OCI-LY1 (cell line): Measurements from ENCODE around the gene USP38.

Experiments
- H2AFZ ChIP-seq: fragments of 200-600 bp; sonication (generic), shearing (Covaris generic); 2 replicates; pipeline ENCODE4 v1.6.0; 2014; ENCODE audit warnings: antibody characterized with exemption, mild to moderate bottlenecking, low read length
- H3F3A ChIP-seq: fragments of 200-600 bp; sonication (generic), shearing (Covaris generic); 2 replicates; pipeline ENCODE4 v1.6.0; 2014; ENCODE audit warnings: mild to moderate bottlenecking, antibody characterized with exemption, low read length, moderate library complexity; ENCODE audit not compliant: insufficient read depth
- H3K27ac ChIP-seq: fragments of 200-600 bp; sonication (generic); 2 replicates; pipeline ENCODE4 v1.5.1; 2014; ENCODE audit warnings: low read length, mixed run types, mild to moderate bottlenecking, low read depth; ENCODE audit not compliant: poor library complexity, severe bottlenecking
- H3K27me3 ChIP-seq: fragments of 200-600 bp; sonication (generic); 2 replicates; pipeline ENCODE4 v1.6.0; 2014; ENCODE audit warnings: antibody characterized with exemption, mild to moderate bottlenecking, low read length, moderate library complexity; ENCODE audit not compliant: insufficient read depth
- H3K36me3 ChIP-seq: fragments of 200-600 bp; sonication (generic); 2 replicates; pipeline ENCODE4 v1.6.1; 2014; ENCODE audit warnings: mild to moderate bottlenecking, antibody characterized with exemption, low read length, moderate library complexity, mixed read lengths; ENCODE audit not compliant: insufficient read depth
- H3K4me1 ChIP-seq: fragments of 200-600 bp; sonication (generic); 2 replicates; pipeline ENCODE4 v1.5.1; 2014; ENCODE audit warnings: mild to moderate bottlenecking, low read length, moderate library complexity; ENCODE audit not compliant: insufficient read depth, severe bottlenecking
- H3K4me2 ChIP-seq: fragments of 200-600 bp; sonication (generic), shearing (Covaris generic); 2 replicates; pipeline ENCODE4 v1.6.1; 2014; ENCODE audit warnings: low read length
- H3K4me3 ChIP-seq: fragments of 200-600 bp; sonication (generic); 2 replicates; pipeline ENCODE4 v1.5.1; 2014; ENCODE audit warnings: low read length, low read depth, mild to moderate bottlenecking, mixed read lengths; ENCODE audit not compliant: poor library complexity, severe bottlenecking
- H3K79me2 ChIP-seq: fragments of 200-600 bp; shearing (Covaris generic); 2 replicates; pipeline ENCODE4 v1.6.1; 2016; ENCODE audit warnings: mixed run types, low read length, mixed read lengths; ENCODE audit not compliant: insufficient read depth
- H3K9ac ChIP-seq: fragments of 200-600 bp; sonication (generic), shearing (Covaris generic); 2 replicates; pipeline ENCODE4 v1.6.1; 2014; ENCODE audit warnings: mild to moderate bottlenecking, low read length, mixed read lengths
- H3K9me2 ChIP-seq: fragments of 200-600 bp; sonication (generic), shearing (Covaris generic); 2 replicates; pipeline ENCODE4 v1.6.1; 2014; ENCODE audit warnings: low read depth, mild to moderate bottlenecking, low read length, mixed read lengths
- H3K9me3 ChIP-seq: fragments of 200-600 bp; shearing (Covaris generic); 2 replicates; pipeline ENCODE4 v1.6.1; 2014; ENCODE audit warnings: low read length, mixed read lengths
- H4K20me1 ChIP-seq: fragments of 200-600 bp; sonication (generic), shearing (Covaris generic); 2 replicates; pipeline ENCODE4 v1.6.0; 2016; ENCODE audit warnings: mild to moderate bottlenecking, low read length; ENCODE audit not compliant: insufficient read depth
- CTCF ChIP-seq: fragments of 200-600 bp; sonication (generic), shearing (Covaris generic); IDR thresholded peaks from 2 replicates; pipeline ENCODE4 v1.5.1; 2017; ENCODE audit warnings: mild to moderate bottlenecking, antibody characterized with exemption, low read length, moderate library complexity, mixed read lengths
- EZH2 ChIP-seq: fragments of 200-600 bp; sonication (generic), shearing (Covaris generic); IDR thresholded peaks from 2 replicates; pipeline ENCODE4 v1.8.0; 2017; ENCODE audit warnings: borderline replicate concordance, mixed run types, mild to moderate bottlenecking, antibody characterized with exemption, low read length, moderate library complexity, mixed read lengths

Gene USP38

GRCh38 chr4:143184503-143185252, at the start of gene USP38:
USP38 (plus strand) TSS chr4:143184917; CDS start chr4:143185451, 534 bp downstream.
- Histone ChIP-seq H3K4me1 (peaks cover 56% of the 10 kb centered on the region), H3K9me2 (no peaks in the 10 kb centered on the region), H3K4me3 (peak within 1 kb of the TSS; percentile 88), H4K20me1 (no peaks in the 10 kb centered on the region), H3K9ac (peak within 1 kb of the TSS; percentile 93), H3K27ac (peak within 1 kb of the TSS; percentile 61), H3K27me3 (no peaks in the 10 kb centered on the region), H3K36me3 (peaks cover 13% of the 10 kb centered on the region; the same call in 1 of the 2 replicates), H3F3A (no peaks in the 10 kb centered on the region), H3K9me3 (no peaks in the 10 kb centered on the region), H3K4me2 (peak within 1 kb of the TSS; percentile 93), H2AFZ (no peak within 1 kb of the TSS), H3K79me2 (peaks cover 56% of the 10 kb centered on the region)
- TF ChIP-seq EZH2: no peak
- TF ChIP-seq CTCF: no peak

GRCh38 chr4:143135358-143135757, 49.4 kb upstream of the USP38 start:
- no peak overlapping the region for H3K9ac ChIP-seq
- no peak overlapping the region for H2AFZ ChIP-seq
- no peak overlapping the region for H3K27ac ChIP-seq
- no peaks in the 10 kb centered on the region for H4K20me1 ChIP-seq
- H3K4me2 ChIP-seq: no peak overlapping the region
- H3K4me1 ChIP-seq: no peaks in the 10 kb centered on the region
- H3F3A ChIP-seq: no peaks in the 10 kb centered on the region
- no peaks in the 10 kb centered on the region for H3K27me3 ChIP-seq
- no peaks in the 10 kb centered on the region for H3K9me3 ChIP-seq
- H3K79me2 ChIP-seq: no peaks in the 10 kb centered on the region
- no peak overlapping the region for H3K4me3 ChIP-seq
- H3K9me2 ChIP-seq: no peaks in the 10 kb centered on the region
- TF ChIP-seq CTCF (no peak), EZH2 (no peak)
- H3K36me3 ChIP-seq: no peaks in the 10 kb centered on the region

GRCh38 chr4:143140696-143141095, 44.0 kb upstream of the USP38 start:
- Histone ChIP-seq H3F3A (no peaks in the 10 kb centered on the region), H3K4me1 (no peaks in the 10 kb centered on the region), H3K4me3 (no peak overlapping the region), H4K20me1 (no peaks in the 10 kb centered on the region), H3K36me3 (no peaks in the 10 kb centered on the region), H3K27ac (no peak overlapping the region), H3K79me2 (no peaks in the 10 kb centered on the region), H3K9ac (no peak overlapping the region), H3K9me3 (no peaks in the 10 kb centered on the region), H2AFZ (no peak overlapping the region), H3K27me3 (no peaks in the 10 kb centered on the region), H3K9me2 (no peaks in the 10 kb centered on the region), H3K4me2 (no peak overlapping the region)
- no peak for TF ChIP-seq EZH2
- TF ChIP-seq CTCF: no peak
